Left renal cortex interstitium (tissue), 4 donors: ENCODE measurements around the gene GLIS1. TPM values are rescaled to one million over a fixed set of nuclear protein-coding genes. Genes with fewer than 3 reads are reported as not detected.

ENCODE experiments used
- DNase-seq, 4 donors: peaks; one replicate each; pipeline ENCODE4 v3.0.0-alpha.2; 2013; ENCODE audit warnings: low read depth in 4 of 4, low spot score in 2 of 4, missing footprints in 1 of 4
- polyA plus RNA-seq, 4 donors: library from polyadenylated mRNA; unstranded; fragments of 120-200 nt; gene quantifications; one replicate each; pipeline ENCODE4 v1.2.1, GENCODE V29; 2013; ENCODE audit not compliant: insufficient read length in 4 of 4

GLIS1 gene
- polyA plus RNA-seq, 4 donors: 1.8 to 3.6 (median 3.0) TPM

GRCh38 chr1:53517109-53517508, 221.9 kb downstream of the GLIS1 start:
- DNase-seq: no peak

- no peak for DNase-seq
Measured at GRCh38 chr1:53516181-53516580, 222.8 kb downstream of the GLIS1 start.

DNA sequence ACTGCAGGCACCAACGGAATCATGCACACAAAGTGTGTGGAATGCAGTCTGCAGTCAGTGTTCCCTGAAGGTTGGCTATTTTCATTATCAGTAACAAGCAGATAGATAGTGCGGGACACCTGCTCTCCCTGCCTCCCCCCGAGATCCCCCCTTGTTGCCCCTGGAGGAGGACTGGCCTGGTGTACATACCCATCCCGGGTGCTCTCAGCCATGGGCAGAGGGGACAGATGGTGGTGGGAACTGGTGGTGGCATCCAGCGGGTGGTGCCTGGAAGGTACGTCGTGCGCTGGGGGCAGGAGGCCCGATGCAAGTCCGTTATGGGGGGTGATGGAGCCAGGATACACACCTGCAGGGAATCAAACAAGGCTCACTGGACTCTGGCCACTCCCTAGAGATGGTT, 224.5 kb downstream of the GLIS1 start:
- no peak for DNase-seq

DNA sequence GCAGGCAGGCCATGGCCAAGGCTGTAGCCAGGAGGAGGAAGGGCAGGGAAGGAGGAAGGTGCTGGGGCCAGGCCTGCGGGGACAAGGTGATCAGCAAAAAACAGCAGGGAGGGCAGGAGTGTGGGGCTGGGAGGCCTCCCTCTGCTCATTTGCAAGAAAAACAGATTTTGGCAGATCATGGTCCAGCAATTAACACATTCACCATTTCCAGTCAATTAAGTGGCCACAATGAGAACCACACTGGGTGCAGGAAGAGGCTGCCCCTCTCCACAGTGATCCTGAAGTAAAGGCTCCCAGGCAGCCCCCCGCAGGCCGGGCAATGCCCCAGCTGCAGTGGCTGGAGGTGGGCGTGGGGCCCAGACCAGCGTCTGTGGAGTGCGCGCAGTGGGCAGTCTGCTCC, 225.1 kb downstream of the GLIS1 start:
- no peak for DNase-seq

GRCh38 chr1:53512807-53513755, 225.9 kb downstream of the GLIS1 start:
- no peak for DNase-seq

DNA sequence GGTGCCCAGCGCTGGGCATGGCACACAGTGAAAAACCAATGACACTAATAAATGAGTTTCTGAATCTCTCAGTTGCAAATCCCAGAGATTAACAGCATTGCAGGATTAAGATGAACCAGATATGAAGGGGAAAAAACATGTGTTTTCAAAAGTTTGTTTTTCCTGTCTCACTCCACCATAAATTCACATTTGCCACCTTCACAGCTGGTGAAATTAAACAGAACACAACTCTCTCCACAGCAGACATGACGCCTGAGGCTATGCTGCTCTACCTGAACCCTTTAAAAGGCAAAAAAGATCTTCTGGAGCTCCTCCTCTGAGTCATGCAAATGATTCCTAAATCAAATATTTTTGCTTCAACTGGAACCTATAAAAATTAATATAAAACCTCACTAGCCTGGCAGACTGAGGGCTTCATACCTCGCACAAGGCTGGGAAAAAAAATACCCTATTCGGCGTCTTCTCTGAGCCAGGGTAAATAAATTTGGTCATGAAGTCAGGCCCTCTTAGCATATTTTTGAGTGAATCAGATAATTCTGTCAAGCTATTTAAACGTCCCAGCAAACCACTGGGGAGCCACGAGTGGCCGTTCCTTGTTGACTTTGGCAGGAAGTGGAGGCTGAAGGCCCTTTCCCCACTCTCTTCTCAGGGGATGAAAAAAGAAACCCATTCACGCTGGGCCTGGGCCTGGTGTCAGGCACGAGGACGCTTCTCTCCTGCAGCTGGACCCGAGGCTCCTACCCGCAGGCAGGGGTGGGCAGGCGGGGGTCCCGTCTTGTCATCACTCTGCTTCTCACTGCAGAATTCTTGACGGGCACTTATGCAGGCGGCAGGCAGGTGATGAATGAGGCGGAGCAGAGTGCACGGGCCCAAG, 226.8 kb downstream of the GLIS1 start:
- peak in 1 of 4 donors; percentile 21 for DNase-seq

DNA sequence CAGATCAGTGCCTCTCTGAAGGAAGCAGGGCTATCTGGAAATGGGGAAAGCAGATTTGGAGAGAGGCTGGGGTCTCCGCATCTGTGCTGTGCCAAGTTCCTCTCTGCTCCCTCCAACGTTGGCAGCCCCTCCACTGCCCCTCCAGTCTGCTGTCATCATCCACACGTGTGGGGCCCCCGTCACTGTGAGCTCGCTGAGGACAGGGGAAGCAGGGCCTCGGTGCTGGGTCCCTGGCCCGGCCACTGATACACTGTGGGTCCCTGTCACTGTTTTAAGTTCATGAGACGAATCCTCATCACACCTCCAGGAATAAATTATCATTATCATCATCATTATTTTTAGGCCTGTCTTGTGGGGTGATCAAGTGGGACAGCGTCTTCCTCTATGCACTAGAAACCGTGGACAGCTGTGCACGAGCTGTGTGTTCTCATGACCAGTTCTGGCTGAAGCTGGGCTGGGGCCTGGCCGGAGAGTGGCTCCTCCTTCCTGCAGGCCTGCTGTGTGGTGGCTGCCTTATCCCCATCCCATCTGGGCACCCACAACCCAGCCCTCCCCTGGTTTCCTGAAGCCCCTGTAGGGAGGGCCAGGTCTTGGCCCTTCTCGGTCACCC, 227.5 kb downstream of the GLIS1 start:
- no peak for DNase-seq

- DNase-seq: no peak
Measured at GRCh38 chr1:53510215-53510614, 228.7 kb downstream of the GLIS1 start.

DNA sequence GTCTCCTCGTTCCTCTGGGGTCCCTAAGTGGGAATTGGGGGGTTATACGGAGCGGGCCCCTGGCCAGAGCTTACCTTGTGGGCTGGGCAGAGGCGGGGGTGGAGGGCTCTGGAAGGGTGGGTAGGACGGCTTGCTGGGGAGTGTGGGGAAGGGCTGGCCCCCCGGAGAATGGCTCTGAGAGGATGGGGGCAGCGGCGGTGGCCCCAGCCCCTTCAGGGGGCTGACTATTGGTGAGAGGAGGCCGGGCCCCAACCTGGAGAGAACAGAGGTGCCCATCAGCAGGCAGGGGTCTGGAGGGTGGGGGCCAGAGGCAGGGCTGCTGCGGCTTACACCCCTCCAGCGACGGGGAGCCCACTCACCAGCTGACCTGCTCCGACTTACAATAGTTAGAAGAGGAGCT, 229.2 kb downstream of the GLIS1 start:
- no peak for DNase-seq

GRCh38 chr1:53508991-53509666, 229.8 kb downstream of the GLIS1 start:
- no peak for DNase-seq

DNA sequence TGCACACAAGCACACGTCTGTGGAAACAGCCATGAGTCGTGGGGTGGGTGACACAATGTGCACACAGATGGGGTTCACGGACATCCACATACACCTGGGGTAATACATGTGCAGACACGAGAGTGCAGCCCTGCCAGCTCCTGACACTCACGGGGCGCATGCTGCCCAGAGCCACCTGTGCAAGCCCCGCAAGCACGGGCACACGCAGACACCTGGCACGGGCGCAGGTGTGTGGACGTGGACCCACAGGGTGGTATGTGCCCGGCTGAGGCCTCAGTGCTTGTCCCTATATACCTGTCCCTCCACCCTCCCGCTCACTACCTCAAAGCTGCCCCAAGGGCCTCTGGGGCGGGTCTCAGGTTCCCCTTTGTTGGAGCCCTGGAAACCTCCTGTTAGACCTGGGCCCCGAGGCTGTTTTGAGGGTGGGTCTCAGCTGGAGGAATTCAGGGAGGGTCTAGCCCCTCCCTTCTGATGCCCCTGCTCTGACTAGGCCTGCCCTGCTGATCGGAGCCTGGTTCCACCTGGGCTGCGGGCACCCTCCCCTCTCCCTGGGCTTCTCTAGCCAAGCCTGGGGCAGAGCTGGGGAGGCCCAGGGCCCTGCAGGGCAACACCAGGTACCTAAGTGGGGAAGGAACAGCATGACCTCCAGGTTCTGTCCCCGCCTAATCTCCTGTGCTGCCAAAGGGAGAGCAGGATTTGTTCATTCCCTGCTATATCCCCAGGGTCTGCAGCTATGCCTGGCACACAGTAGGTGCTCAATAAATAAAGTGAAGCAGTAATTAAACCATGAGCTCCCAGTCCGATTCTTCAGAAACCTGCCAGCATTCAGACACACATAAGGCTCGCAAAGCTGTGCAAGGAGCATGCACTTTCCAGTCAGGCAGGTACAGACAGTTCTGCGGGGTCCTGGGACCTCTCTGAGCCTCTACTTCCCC, 230.6 kb downstream of the GLIS1 start:
- DNase-seq: no peak

DNA sequence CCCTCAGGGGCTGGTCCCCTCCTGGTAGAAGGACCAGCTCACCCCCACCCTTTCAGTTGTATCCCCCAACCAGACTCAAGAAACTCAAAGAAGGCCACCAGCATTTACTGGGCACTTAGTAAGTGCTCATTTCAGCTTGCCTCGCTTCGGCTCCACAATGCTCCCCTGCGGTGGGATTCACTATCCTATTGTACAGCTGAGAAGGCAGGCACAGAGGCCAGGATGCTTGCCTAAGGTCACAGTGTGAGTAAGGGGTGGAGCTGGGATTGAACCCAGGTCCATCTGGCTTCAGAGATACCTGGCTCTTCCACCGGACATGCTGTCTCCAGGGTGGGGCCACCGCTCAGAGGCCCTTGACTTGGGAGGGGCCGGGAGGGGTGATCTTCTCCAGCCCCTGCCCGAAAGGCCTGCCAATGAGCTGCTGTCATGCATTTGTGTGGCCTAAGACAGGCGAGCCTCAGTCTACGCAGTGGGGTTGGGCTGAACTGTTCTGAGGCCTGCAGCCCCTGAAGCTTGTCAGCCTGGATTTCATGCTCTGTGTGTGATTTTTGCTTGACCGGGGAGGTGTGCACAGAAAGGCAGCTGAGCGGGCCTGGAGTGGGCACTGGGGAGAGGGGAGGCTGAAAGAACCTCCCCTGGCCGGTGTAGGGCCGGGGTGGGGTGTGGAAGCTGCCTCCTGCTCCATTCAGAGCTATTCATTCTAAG, 231.7 kb downstream of the GLIS1 start:
- no peak for DNase-seq

GRCh38 chr1:53506355-53507050, 232.5 kb downstream of the GLIS1 start:
- no peak for DNase-seq

GRCh38 chr1:53505891-53506290, 233.1 kb downstream of the GLIS1 start:
- DNase-seq: no peak

DNA sequence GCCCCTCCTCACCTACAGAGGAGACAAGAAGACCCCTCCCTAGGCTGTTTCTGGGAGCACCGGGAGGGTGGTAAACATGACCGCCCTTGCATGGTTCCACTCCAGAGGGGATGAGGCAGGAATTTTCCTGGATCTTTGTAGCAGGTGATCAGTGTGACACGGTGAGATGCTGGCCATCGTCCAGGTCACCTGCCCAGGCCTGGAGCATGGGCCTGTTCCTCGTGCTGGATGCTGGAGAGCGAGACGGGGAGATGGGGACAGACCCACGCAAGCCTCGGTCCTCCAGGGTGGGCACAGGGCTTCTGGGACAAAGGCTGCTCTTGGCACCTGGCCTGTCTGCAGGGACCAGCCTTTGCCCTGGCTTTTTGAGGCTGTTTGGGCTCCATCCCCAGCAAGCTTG, 233.6 kb downstream of the GLIS1 start:
- no peak for DNase-seq

GRCh38 chr1:53504901-53505300, 234.1 kb downstream of the GLIS1 start:
- DNase-seq: no peak

- DNase-seq: no peak
Measured at GRCh38 chr1:53503433-53504217, 235.3 kb downstream of the GLIS1 start.
